GM19452 (cell line): ENCODE measurements around the gene FNDC10.
"Not testable (repeated sequence)": the region's sequence is repeated elsewhere in the genome, so short reads cannot be mapped to it uniquely, and the experiment has no call there.

Experiments used
- ATAC-seq: cut with Tn5 transposase; IDR thresholded peaks from one replicate; pipeline ENCODE4 v1.9.1; 2021; ENCODE audit not compliant: unreplicated experiment

FNDC10 gene

GRCh38 chr1:1599030-1599934, 653 bp downstream of the FNDC10 start:
- ATAC-seq = no peak

- no peak for ATAC-seq
Observed at GRCh38 chr1:1598720-1599029, 1.3 kb downstream of the FNDC10 start.

GRCh38 chr1:1598051-1598719, 1.8 kb downstream of the FNDC10 start:
- no peak for ATAC-seq

- no peak for ATAC-seq
Observed at GRCh38 chr1:1597275-1597930, 2.5 kb downstream of the FNDC10 start.

- ATAC-seq = no peak
Observed at GRCh38 chr1:1596493-1597274, 3.3 kb downstream of the FNDC10 start.

GRCh38 chr1:1595341-1595740, 4.6 kb downstream of the FNDC10 start:
- ATAC-seq = not testable (repeated sequence)

GRCh38 chr1:1594602-1595260, 5.2 kb downstream of the FNDC10 start:
- no peak for ATAC-seq

- ATAC-seq = no peak
Observed at GRCh38 chr1:1593834-1594601, 5.9 kb downstream of the FNDC10 start.

GRCh38 chr1:1591452-1591851, 8.5 kb downstream of the FNDC10 start:
- ATAC-seq = no peak

GRCh38 chr1:1583347-1584010, 16.5 kb downstream of the FNDC10 start:
- no peak for ATAC-seq

- ATAC-seq = no peak
Observed at GRCh38 chr1:1582585-1583346, 17.2 kb downstream of the FNDC10 start.

- no peak for ATAC-seq
Observed at GRCh38 chr1:1578371-1578940, 21.5 kb downstream of the FNDC10 start.

- ATAC-seq = no peak
Observed at GRCh38 chr1:1577367-1578011, 22.4 kb downstream of the FNDC10 start.

- ATAC-seq = peak; percentile 73
Observed at GRCh38 chr1:1574721-1575537, 25.0 kb downstream of the FNDC10 start, which contains the start of gene SSU72. TSS of gene SSU72 (minus strand) at chr1:1574863. CDS start at chr1:1574557, 306 bp downstream.

- peak; percentile 72 for ATAC-seq
Observed at GRCh38 chr1:1573843-1574720, 25.9 kb downstream of the FNDC10 start.

GRCh38 chr1:1569341-1569740, 30.6 kb downstream of the FNDC10 start:
- ATAC-seq = no peak
